ENCODE results near the gene NMT2. TPM values are rescaled to one million over a fixed set of nuclear protein-coding genes. Genes with fewer than 3 reads are reported as not detected.

Gene NMT2
- total RNA-seq, 1 experiment from 2014 or later, result 14.3 TPM

DNA sequence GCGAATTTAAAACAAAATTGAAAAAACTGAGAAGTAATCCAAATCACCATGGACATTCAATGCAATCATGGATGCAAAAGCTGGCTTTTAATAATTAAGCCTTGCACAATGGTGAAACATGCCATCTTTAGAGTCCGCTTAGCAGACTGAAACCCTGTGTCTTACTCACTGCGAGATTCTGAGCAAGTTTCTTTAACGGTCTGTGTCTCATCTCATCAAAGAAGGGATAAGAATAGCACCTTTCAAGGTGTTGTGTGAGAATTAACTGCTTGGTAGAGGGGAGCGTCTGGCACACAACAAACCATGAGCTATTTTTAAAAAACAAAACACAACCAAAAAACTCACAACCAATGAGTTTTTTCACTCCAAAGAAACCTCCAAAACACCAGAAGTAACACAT is 101.3 kb downstream of the NMT2 start:
- no peak for ATAC-seq
- in situ Hi-C loops (cut with HindIII; ENCODE audit: low pct_unique_long_range_greater_than_20kb, low sequenced_read_pairs), result no loop called here
- CTCF ChIA-PET, result no interaction called here

GRCh38 chr10:15060638-15061037 is 107.9 kb downstream of the NMT2 start:
- Histone ChIP-seq H3K27ac (ENCODE audit: low read length) (no peak overlapping the region), H3K9me3 (ENCODE audit: control insufficient read depth, insufficient read depth, low read depth, low read length) (no peaks in the 10 kb centered on the region), H3K4me1 (ENCODE audit: control insufficient read depth, insufficient read depth, low read length) (no peaks in the 10 kb centered on the region), H3K36me3 (ENCODE audit: control insufficient read depth, insufficient read depth, low read length) (no peaks in the 10 kb centered on the region), H3K4me3 (ENCODE audit: low read depth in 2 of 2, low read length in 2 of 2) (no peak overlapping the region), H3K27me3 (ENCODE audit: control insufficient read depth, insufficient read depth, low read length) (no peaks in the 10 kb centered on the region)
- in situ Hi-C loops (cut with HindIII; ENCODE audit: low pct_unique_long_range_greater_than_20kb, low sequenced_read_pairs), result no loop called here
- ATAC-seq (no peak), DNase-seq (ENCODE audit: low read depth, low spot score) (no peak)
- no TSS peak for BruUV-seq (replicated peaks)
- intact Hi-C loops (cut with micrococcal nuclease; ENCODE audit: unreplicated experiment), result no loop called here
- POLR2A ChIA-PET, result no interaction called here
- CTCF ChIA-PET, result no interaction called here
- TF ChIP-seq POLR2AphosphoS5 (IDR thresholded peaks at IDR 0.05; ENCODE audit: low read depth, low read length), result no peak
- no peak for TF ChIP-seq TCF7L2 (IDR thresholded peaks at IDR 0.05; ENCODE audit: low read depth, low read length)

More for the DNA sequence above, 101.3 kb downstream of the NMT2 start:
- H3K27ac ChIP-seq (ENCODE audit: low read length), result no peak overlapping the region
- no TSS peak for BruUV-seq (replicated peaks)
- TF ChIP-seq CTCF (IDR thresholded peaks at IDR 0.05) (no peak), TCF7L2 (IDR thresholded peaks at IDR 0.05; ENCODE audit: low read depth, low read length) (no peak), SIN3A (IDR thresholded peaks at IDR 0.05; ENCODE audit: borderline replicate concordance, insufficient read depth, low read depth, low read length) (no peak), POLR2AphosphoS5 (IDR thresholded peaks at IDR 0.05; ENCODE audit: low read depth, low read length) (no peak)
- TF ChIP-seq, protein P1, sequence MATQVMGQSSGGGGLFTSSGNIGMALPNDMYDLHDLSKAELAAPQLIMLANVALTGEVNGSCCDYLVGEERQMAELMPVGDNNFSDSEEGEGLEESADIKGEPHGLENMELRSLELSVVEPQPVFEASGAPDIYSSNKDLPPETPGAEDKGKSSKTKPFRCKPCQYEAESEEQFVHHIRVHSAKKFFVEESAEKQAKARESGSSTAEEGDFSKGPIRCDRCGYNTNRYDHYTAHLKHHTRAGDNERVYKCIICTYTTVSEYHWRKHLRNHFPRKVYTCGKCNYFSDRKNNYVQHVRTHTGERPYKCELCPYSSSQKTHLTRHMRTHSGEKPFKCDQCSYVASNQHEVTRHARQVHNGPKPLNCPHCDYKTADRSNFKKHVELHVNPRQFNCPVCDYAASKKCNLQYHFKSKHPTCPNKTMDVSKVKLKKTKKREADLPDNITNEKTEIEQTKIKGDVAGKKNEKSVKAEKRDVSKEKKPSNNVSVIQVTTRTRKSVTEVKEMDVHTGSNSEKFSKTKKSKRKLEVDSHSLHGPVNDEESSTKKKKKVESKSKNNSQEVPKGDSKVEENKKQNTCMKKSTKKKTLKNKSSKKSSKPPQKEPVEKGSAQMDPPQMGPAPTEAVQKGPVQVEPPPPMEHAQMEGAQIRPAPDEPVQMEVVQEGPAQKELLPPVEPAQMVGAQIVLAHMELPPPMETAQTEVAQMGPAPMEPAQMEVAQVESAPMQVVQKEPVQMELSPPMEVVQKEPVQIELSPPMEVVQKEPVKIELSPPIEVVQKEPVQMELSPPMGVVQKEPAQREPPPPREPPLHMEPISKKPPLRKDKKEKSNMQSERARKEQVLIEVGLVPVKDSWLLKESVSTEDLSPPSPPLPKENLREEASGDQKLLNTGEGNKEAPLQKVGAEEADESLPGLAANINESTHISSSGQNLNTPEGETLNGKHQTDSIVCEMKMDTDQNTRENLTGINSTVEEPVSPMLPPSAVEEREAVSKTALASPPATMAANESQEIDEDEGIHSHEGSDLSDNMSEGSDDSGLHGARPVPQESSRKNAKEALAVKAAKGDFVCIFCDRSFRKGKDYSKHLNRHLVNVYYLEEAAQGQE (IDR thresholded peaks at IDR 0.05; ENCODE audit: insufficient read depth in 1 of 2, low read depth in 2 of 2, low read length in 1 of 2), result no peak
- H3K36me3 ChIP-seq (ENCODE audit: control insufficient read depth, insufficient read depth, low read length), result no peaks in the 10 kb centered on the region
- intact Hi-C loops (cut with micrococcal nuclease; ENCODE audit: unreplicated experiment), result no loop called here
- no peaks in the 10 kb centered on the region for H3K27me3 ChIP-seq (ENCODE audit: control insufficient read depth, insufficient read depth, low read length)
- no peak overlapping the region for H3K4me3 ChIP-seq (ENCODE audit: low read depth in 2 of 2, low read length in 2 of 2)
- no peaks in the 10 kb centered on the region for H3K4me1 ChIP-seq (ENCODE audit: control insufficient read depth, insufficient read depth, low read length)
- POLR2A ChIA-PET, result no interaction called here
- H3K9me3 ChIP-seq (ENCODE audit: control insufficient read depth, insufficient read depth, low read depth, low read length), result no peaks in the 10 kb centered on the region
- no peak for DNase-seq (ENCODE audit: low read depth, low spot score)

DNA sequence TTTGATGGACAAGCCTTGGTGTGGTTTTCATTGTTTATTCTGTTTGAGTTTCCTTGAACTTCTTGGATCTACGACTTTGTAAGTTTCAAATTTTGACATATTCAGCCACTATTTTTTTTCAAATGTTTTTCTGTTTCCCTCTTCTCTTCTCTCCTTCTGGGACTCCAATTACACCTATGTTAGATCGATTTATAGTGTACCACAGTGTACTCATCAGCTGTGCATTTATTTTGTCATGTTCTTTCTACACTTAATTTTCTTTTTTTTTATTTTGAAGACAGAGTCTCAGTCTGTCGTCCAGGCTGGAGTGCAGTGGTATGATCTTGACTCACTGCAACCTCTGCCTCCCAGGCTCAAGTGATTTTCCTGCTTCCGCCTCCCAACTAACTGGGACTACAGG is 108.6 kb downstream of the NMT2 start:
- ChIA-PET CTCF (no interaction called here), POLR2A (no interaction called here)
- in situ Hi-C loops (cut with HindIII; ENCODE audit: low pct_unique_long_range_greater_than_20kb, low sequenced_read_pairs) (no loop called here), intact Hi-C loops (cut with micrococcal nuclease; ENCODE audit: unreplicated experiment) (no loop called here)
- Histone ChIP-seq H3K9me3 (ENCODE audit: control insufficient read depth, insufficient read depth, low read depth, low read length) (no peaks in the 10 kb centered on the region), H3K27ac (ENCODE audit: low read length) (no peak overlapping the region), H3K4me3 (ENCODE audit: low read depth in 2 of 2, low read length in 2 of 2) (no peak overlapping the region), H3K36me3 (ENCODE audit: control insufficient read depth, insufficient read depth, low read length) (no peaks in the 10 kb centered on the region), H3K27me3 (ENCODE audit: control insufficient read depth, insufficient read depth, low read length) (no peaks in the 10 kb centered on the region), H3K4me1 (ENCODE audit: control insufficient read depth, insufficient read depth, low read length) (no peaks in the 10 kb centered on the region)
- TF ChIP-seq CTCF (IDR thresholded peaks at IDR 0.05) (no peak), TCF7L2 (IDR thresholded peaks at IDR 0.05; ENCODE audit: low read depth, low read length) (no peak), POLR2AphosphoS5 (IDR thresholded peaks at IDR 0.05; ENCODE audit: low read depth, low read length) (no peak), SIN3A (IDR thresholded peaks at IDR 0.05; ENCODE audit: borderline replicate concordance, insufficient read depth, low read depth, low read length) (no peak)
- TF ChIP-seq, protein P1 (IDR thresholded peaks at IDR 0.05; ENCODE audit: insufficient read depth in 1 of 2, low read depth in 2 of 2, low read length in 1 of 2), result no peak
- BruUV-seq (replicated peaks), result no TSS peak
- no peak for DNase-seq (ENCODE audit: low read depth, low spot score)
- ATAC-seq, result no peak

Data from Panc1 (cell line).